GM21529 (cell line): ENCODE data around the gene SPPL2B.
A peak's percentile ranks its signal among the peaks of the same experiment; 100 is the strongest.
"Not testable (repeated sequence)": the region's sequence is repeated elsewhere in the genome, so short reads cannot be mapped to it uniquely, and the experiment has no call there.

Experiments used
- ATAC-seq: cut with Tn5 transposase; IDR thresholded peaks from one replicate; pipeline ENCODE4 v1.9.1; 2021; ENCODE audit not compliant: unreplicated experiment

Gene SPPL2B, protein sequence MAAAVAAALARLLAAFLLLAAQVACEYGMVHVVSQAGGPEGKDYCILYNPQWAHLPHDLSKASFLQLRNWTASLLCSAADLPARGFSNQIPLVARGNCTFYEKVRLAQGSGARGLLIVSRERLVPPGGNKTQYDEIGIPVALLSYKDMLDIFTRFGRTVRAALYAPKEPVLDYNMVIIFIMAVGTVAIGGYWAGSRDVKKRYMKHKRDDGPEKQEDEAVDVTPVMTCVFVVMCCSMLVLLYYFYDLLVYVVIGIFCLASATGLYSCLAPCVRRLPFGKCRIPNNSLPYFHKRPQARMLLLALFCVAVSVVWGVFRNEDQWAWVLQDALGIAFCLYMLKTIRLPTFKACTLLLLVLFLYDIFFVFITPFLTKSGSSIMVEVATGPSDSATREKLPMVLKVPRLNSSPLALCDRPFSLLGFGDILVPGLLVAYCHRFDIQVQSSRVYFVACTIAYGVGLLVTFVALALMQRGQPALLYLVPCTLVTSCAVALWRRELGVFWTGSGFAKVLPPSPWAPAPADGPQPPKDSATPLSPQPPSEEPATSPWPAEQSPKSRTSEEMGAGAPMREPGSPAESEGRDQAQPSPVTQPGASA

DNA sequence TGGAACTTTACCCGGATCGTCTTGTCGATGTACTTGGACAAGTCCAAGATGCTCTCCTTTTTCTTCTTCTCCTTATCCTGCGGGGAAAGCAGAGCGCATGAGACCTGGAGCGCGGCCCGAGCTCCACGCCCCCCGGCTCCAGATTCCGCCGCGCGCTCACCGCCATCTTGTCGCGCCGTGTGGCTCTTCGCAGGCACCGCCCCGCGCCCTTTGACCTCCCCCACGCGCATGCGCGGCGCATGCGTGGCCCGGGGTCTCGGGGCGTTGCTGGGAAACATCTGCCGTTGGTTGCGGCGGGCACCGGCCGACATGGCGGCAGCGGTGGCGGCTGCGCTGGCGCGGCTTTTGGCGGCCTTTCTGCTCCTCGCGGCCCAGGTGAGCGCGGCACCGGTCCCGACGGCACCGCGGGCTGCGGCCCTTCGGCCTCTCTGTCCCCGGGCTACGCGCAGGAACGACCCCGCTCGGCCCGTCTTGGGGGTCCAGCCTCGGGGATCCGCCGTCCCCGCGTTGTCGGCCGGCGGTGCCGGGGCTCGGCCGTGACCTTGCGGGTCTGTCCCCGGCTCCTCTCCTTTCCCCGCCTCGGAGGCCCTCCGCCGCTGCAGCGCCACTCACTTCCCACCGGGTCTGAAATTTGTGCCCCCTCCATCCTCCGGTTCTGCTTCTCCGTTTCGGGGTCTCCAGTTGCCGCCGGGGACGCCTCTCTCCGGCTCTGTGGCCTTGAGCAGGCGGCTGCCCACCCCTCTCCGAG is at the start of gene SPPL2B, which contains the start of gene LSM7:
TSS of gene SPPL2B (plus strand) at position 284 of the 748 bp plus-strand sequence. CDS start at position 310, 26 bp downstream.
TSS of gene LSM7 (minus strand) at position 186 of the 748 bp plus-strand sequence. CDS start at position 166, 20 bp downstream.
- peak; percentile 41 for ATAC-seq

DNA sequence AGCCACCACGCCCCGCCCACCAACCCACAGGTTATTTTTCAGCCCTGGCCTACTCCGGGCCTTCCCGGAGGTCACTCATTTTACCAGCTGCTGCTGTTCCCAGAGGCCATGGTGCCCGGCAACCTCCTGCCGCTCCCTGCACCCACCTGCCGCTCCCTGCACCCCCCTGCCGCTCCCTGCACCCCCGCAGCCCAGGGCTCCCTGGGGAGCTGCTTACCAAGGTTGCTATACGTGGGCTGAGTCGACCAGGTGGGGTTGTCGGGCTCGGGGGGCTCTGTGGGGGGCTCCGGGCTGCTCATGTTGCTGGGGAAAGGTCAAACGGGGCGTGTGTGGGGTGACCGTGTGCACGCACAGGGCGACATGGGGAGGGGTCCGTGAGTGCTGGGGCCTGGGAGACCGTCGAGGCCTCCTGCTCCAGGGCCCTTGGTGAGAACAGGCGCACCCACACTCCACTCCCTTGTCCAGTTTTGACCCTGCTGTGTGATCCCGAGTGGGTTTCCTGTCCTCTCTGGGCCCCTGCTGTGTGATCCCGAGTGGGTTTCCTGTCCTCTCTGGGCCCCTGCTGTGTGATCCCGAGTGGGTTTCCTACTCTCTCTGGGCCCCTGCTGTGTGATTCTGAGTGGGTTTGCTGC is 47.7 kb upstream of the SPPL2B start:
- ATAC-seq, result no peak

DNA sequence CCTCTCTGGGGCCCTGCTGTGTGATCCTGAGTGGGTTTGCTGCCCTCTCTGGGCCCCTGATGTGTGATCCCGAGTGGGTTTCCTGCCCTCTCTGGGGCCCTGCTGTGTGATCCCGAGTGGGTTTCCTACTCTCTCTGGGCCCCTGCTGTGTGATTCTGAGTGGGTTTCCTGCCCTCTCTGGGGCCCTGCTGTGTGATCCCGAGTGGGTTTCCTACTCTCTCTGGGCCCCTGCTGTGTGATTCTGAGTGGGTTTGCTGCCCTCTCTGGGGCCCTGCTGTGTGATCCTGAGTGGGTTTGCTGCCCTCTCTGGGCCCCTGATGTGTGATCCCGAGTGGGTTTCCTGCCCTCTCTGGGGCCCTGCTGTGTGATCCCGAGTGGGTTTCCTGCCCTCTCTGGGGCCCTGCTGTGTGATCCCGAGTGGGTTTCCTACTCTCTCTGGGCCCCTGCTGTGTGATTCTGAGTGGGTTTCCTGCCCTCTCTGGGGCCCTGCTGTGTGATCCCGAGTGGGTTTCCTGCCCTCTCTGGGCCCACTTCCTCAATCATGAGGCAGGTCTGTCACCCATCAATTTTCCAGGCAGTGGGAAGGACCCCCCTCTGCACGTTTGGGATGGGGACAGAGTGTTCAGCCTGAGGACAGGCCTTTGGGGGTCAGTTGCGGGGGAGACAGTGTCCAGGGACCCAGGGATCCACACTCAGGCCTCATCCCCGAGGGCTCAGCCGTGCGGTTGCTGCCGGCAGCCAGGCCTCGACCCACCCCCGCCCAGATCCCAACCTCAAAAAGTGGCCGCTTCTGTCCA is 47.0 kb upstream of the SPPL2B start:
- not testable (repeated sequence) for ATAC-seq

DNA sequence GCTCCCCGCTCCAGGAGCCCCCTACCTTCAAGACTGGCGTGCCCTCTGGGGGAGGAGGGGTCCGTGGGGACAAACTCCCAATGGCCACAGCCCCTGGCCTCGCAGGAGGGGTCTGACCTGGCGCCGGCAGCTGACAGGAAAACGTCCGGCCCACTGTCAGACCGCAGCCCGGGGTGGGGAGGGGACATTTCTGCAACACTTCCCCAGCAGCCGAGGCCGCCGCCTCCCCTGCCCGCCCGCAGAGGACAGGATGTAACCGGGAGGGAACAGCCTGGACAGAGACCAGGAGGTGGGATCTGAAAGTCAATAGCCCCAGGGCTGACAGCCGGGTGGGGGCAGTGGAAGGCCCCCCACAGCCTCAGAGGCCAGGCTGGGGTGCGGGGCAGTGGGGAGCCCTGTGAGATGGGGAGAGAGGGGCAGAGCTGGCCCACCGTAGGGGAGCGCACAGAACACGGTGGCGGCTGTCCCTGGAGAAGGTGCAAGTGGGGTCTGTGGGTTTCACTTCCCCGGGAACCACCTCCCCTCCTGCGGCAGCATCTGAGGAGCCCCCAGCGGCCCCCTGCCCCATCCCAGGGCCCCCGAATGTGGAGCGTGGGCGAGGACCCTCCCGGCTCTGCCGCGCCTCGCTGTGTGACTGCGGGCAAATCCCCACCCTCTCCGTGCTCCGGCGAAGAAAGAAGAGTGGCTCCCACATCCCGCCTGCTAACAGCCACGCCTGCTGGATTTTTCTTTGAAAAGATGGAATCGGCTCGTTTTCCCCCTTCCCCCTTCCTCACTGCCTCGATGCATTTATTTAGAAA is 46.2 kb upstream of the SPPL2B start, which contains the start of gene PEAK3:
TSS of gene PEAK3 (minus strand) at position 114 of the 800 bp plus-strand sequence. CDS start 1,244 bp downstream, outside the sequence.
- no peak for ATAC-seq

DNA sequence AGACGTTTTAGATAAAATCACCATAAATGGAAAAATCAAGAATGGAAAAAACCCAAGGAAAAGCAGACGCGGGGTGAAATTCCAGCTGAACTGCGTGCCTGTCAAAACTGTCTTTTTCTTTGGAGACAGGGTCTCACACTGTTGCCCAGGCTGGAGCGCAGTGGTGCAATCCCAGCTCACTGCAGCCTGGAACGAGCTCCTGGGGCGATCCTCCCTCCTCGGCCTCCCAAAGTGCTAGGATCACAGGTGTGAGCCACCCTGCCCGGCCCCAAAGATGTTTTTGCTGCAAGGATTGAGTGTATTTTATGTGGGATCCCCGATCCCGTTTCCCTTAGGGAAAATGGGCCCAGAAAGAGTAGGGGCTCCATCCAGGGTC is 45.6 kb upstream of the SPPL2B start:
- ATAC-seq, result no peak

DNA sequence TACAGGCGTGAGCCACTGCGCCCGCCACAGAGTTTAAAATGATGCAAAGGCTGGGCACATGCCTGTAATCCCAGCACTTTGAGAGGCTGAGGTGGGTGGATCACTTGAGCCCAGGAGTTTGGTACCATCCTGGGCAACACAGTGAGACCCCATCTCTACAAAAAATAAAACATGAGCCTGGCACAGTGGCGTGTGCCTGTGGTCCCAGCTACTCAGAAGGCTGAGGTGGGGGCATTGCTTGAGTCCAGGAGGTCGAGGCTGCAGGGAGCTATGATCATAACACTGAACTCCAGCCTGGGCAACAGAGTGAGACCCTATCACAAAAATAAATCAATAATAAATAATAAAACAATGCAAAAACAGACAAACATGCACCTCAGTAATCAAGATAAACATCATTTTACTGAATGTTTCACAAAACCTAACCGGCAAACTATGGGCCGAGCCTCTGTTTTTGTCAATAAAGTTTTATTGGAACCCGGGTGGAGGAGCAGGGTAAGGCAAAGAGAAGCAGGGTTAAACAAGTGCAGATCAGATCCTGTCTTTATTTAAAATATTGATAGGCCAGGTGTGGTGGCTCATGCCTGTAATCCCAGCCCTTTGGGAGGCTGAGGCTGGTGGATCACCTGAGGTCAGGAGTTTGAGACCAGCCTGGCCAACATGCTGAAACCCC is 44.5 kb upstream of the SPPL2B start:
- no peak for ATAC-seq

DNA sequence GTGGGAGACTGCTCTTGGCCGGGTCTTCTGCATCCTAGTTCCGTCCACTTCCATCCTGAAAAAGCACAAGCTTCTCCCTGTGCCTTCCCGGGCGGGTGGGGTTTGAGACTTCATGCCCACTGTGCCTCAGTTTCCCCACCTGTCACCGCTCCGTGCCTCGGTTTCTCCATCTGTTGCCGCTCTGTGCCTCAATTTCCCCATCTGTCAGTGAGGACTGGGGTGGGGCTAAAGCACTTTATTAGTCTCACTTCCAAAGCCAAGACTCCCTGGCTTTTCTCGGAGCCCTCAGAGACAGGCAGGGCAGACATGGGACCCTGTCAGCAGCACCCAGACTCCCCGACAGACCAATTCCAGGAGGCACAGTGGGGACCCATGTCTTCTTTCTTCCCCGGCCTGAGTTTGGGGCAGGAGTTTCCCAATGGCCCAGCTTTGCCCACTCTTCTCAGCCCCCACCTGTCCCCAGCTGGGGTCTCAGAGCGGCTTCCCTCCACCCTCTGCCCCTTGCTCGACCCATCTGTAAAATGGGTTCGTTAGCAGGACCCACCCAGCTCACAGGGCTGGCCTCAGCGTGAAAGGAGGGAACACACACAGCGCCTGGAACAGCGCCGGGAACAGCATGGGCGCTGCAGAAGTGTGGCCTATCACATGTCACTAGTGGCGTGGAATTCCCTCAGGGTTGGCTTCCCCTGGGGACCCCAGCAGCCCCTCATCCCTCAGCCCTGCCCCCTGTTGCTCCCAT is 41.9 kb upstream of the SPPL2B start:
- no peak for ATAC-seq

DNA sequence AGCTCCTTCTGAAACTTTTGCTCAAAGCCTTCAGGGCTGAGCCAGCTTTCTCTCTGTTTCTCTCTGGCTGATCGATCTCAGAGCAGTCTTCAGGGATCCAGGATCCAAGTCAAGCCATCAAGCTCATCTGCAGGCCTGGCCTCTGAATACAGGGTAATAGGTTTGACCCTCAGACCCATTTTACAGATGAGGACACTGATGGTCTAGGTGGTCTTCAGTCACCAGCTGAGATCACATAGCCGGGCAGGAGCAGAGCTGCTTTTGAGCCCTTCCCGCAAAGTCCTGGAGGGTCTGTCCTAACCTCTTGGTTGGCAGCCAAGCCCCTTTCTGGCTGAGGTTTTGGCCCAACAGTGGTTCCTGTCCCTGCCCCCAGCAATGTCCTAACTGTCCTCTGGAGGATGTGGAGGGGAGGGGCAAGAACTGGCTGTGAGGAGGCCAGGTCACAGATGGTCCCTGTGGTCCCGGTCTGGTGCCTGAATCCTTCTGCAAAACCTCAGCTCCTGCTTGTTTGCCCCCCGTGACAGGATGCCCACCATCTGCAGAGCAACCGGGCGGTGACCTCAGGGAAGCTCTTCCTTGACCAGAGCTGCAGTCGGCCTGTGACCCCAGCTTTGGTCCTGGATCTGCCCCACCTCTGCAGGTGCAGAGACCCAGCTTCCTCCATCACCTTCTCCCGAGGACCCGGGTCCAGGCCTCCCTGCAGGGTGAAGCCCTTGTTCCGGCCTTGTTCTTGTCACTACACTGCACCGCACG is 40.7 kb upstream of the SPPL2B start:
- no peak for ATAC-seq

DNA sequence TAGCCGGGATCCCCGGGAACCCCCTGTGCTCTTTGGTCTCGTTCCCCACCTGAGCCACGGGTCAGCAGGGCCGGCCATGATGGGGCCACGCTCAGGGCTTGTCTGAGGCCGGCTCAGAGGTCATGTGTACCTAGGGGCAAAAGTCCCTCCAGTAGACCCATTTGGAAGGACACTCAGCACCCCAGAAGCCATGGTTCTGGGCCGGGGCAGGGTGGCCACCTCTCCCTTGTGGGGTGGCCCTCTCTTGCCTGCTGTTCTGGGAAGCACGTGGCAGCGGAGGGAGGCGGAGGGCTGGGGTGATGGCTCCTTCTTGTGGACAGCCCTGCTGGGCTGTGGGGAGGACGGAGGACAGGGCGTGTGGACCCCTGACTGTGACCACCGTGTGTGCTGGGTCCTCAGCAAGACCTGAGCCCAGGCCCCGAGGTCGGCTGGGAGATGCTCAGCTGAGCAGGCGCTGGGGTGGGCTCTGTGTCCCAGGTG is 40.1 kb upstream of the SPPL2B start:
- no peak for ATAC-seq

DNA sequence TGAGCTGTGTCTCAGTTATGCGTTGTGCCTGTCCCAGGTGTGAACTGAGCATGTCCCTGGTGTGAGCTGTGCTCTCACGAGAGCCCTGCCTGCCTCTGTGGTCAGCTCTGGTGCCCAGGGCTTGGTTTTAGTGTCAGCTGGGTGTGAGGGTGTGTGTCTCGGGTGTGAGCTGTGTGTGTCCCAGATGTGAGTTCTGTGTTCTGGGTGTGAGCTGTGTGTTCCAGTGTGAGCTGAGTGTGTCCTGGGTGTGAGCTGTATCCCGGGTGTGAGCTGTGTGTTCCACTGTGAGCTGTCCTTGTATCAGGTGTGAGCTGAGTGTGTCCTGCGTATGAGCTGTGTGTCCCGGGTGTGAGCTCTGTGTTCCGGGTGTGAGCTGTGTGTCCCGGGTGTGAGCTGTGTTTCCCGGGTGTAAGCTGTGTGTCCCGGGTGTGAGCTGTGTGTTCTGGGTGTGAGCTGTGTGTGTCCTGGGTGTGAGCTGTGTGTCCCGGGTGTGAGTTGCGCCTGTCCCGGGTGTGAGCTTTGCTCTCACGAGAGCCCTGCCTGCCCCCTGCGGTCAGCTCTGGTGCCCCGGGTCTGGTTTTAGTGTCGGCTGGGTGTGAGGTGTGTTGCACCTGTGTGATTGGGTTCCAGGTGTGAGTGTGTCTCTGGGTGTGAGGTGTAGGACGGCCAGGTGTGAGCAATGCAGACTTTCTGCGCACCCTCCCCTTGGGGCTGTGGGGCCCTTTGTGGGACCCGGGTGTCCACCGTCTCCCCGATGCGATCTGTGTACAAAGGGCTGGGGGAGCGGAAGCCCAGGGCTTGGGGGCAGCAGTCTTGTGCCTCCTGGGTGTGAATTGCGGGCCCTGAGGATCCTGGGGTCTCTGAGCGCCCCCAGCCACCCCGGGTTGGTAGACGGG is 39.4 kb upstream of the SPPL2B start:
- ATAC-seq, result no peak

DNA sequence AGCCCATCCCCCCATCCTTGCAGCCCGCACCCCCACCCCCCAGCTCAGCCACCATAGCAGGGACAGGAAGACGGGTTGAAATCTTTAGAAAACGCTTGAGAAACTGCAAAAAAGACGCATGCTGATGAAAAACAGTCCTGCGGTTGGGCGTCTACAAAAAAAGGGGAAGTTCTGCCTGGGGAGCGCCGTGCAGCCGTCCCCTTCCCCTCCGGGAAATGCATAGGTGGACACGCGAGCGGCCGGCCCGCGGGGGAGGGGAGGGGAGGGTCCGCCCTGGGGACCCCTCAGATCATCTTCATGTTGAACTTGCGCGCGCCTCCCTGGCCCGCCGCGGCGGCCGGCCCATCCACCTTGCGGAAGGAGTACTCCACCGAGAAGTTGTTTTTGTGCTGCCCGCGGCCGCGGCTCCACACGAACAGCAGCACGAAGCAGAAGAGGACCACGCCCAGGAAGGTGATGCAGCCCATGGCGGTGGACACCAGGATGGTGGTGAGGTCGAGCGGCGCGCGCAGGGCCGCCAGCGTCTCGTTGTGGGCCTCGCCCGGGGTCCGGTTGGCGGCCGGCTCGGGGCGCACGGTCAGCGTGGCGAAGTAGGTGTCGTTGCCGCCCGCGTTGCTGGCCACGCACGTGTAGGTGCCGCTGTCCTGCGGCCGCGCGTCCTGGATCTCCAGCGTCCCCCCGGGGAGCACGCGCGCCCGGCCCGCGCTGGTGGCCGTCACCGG is 38.6 kb upstream of the SPPL2B start:
- no peak for ATAC-seq

DNA sequence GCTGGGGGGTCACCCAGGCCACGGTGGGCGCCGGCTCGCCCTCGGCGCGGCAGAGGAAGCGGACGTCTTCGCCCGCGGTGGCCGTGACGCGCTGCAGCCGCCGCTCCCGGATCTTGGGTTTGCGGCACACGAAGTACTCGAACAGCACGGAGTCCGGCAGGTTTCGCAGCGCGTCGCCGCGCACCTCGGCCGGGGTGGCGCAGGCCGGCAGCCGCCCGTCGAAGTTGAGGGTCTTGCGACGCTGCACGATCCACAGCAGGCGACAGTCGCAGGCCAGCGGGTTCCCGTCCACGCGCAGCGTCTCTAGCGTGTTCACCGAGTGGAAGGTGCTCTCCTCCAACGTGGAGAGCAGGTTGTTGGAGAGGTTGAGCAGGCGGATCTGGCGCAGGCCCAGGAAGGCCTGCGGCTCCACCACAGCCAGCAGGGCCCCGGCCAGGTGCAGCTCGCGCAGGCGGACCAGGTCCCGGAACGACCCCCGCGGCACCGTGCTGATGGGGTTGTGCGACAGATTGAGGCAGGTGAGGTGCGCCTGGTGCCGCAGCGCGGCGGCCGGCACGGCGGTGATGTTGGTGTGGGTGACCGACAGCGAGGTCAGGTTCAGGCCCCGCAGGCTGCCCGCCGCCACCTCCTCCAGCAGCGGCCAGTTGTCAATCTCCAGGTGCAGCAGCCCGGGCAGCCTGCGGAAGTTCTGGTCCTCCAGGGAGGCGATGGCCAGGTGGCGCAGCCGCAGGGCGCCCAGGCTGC is 37.9 kb upstream of the SPPL2B start:
- ATAC-seq, result no peak

DNA sequence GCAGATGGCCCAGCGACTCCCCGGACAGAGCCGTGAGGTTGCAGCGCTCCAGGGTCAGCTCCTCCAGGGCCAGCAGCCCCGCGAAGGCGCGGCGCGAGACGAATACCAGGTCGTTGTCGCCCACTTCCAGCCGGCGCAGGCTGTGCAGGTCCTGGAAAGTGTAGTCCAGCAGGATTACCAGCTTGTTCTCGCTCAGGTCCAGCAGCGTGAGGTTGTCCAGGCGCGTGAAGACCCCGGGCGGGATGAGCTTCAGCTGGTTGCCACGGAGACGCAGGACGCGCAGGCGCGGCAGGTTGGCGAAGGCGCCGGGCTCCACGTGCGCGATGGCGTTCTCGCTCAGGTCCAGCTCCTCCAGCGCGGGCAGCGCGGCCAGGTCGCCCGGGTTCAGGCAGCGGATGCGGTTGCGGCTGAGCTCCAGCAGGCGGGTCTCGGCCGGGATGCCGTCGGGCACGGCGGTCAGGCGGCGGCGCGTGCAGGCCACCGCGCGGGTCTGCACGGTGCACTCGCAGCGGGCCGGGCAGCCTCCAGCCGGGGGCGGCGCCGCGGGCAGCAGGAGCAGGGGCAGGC is 37.2 kb upstream of the SPPL2B start:
- no peak for ATAC-seq

DNA sequence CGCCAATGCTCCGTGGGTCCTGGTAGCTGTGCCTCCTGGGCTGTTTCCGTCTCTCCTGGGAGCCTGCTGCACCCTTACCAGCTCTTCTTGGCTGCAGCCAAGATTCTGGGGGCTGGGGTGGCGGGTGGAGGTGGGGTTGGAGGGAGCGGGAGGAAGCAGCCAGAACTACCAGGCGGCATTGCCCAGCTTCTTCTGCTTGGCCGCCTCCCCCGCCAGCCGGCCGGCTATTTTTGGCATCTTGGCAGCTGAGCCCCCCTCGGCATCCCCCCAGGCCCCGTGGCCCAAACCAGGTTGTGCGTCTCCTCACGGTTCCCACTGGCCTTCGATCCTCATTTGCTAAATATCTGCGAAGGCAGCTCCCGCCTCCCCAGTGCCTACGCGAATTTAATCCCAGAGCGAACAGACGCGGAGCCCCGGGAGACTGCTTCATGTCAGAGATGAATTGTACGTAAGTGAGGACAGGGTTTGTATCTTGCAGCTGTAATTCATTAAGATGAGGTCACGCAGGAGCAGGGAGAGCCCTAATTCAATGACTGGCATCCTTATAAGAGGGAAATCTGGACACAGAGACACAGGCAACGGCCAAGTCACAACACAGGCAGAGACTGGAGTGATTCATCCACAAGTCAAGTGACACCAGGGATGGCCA is 33.7 kb upstream of the SPPL2B start:
- ATAC-seq, result no peak
